ENCODE measurements around the gene DDIAS.

GRCh38 chr11:82906236-82906635 is 4.7 kb downstream of the DDIAS start:
- TF ChIP-seq MYC (IDR thresholded peaks at IDR 0.05; ENCODE audit: low read depth, low read length): no peak
- TF ChIP-seq CTCF (IDR thresholded peaks at IDR 0.05; ENCODE audit: extremely low read depth in 1 of 2, insufficient read depth in 1 of 2, low read depth in 1 of 2, low read length in 2 of 2): peak; percentile 12 to 25
